Fibroblast of peridontal ligament (primary cell): ENCODE results near the gene ARHGAP6.

Experiments used
- DNase-seq: peaks from one replicate; pipeline ENCODE4 v3.0.0-alpha.2; 2010; ENCODE audit errors: extremely low read depth

ARHGAP6 gene

DNA sequence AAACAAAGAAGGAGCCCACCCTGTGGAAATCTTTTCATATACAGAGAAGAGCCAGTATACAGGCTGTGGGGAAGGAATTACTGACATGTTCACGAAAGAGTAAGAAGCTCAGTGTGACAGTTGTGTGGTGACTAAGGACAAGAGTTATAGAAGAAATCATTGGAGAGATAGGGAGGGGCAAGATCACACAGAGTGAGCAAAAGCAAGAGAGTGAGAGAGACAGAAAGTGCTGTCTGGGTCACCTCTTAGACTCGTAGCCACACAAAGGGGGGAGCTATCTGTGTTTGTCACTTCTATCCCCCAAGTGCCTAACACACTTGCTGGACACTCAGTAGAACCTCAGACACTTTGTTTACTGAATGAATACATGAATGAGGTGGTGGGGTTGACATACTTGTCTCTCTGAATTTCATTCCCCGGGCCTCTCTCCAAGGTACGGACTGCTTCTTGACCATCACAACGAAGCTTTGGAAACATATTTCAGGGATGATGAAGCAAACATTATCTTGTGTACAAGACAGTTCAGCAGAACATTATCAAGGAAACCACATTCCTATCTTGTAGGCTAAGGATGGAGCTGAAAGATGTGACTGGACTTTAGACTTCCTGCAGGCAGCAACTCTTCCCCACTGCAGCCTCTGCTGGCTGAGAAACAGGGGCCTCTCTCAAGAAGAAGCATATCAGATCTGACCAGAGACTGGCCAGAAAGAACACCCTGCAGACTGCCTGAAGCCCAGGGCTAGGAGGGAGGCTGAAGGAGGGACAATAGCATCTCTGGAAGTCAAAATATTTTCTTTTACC, 204.3 kb downstream of the ARHGAP6 start:
- DNase-seq, result no peak

DNA sequence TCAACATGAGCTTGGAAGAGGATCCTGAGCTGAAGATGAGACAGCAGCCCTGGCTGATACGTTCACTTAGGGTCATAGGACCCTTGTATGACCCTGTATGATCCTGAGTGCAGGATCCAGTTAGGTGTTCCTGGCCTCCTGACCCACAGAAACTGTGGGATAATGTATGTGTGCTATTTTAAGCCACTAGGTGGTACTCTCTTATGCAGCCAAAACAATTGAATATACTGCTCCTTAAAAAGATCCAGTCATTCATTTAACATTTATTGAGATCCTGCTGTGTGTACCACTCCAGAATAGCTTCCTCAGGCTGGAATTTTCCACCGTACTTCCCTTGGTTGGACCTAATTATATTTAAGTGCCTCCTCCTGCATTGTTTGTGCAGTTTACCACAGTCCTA, 205.4 kb downstream of the ARHGAP6 start:
- DNase-seq, result no peak

DNA sequence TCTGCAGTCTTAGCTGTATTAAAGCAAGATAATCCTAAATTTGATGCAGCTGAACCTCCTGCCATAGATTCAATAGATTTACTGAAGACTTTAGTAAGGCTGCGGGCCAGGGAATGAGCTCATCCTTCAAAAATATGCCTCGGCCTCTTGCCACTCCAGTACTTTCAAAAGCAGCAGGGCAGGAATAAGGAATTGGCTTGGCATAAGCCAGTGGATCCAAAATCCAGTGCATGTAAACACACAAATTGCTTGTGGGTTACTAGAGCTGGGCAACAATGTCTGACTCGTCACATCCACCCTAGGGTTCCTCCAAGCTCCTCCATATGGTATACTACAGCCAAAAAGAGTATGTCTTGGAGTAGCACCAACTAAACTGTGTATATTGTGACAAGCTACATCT, 207.6 kb downstream of the ARHGAP6 start:
- DNase-seq, result peak; percentile 86

DNA sequence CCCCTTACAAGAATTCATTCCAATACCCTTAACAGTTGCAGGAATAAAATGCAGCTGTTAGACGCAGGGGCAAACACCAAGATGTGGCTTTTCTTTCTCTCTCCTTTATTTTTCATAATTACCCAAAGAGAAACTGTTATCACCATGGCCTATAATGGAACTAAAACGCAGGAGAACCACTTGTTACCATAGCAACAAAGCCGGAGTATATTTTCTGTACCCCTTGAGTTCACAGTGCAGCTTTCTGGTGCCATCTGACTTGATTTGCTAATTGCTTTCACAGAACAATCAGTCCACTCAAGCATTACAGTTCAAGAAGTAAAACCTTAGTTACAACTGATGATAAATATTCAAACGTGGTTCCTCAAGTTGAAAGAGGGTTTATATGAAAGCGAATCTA, 214.6 kb downstream of the ARHGAP6 start:
- DNase-seq, result no peak

DNA sequence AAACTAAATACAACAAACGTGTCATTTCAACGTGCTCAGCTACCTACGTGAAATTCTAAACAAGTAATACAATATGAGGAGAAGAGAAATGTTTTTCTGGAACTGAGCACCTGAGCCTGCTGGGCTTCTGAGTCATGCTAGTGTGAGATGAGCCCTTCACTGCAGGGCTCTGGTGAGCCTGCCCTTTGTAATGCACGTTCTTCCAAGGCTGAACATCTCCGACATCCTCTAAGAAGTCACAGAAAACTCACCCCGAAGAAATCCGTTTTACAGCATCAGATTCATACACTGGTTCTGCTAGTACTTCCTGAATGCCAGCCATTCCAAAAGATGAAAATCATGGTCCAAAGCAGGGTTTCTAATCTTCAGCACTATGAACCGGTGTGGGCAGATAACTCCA, 215.4 kb downstream of the ARHGAP6 start:
- no peak for DNase-seq

DNA sequence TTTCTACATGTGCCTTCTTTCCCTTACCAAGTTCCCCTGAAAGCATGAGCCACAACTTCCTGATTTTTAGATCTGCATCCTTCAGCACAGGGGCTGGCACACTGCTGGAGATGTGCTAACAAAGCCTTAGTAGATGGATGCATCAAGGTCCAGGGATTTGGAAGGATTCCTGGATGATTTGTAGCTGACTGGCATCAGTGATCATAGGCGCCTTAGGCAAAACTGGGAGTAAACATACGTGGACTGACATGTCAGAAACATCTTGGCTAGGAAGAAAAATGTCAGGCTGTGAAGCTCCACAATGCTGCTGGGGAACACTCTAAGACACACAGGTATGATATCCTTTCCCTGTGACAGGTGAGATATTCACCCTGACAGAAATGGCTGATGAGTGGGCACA, 216.1 kb downstream of the ARHGAP6 start:
- no peak for DNase-seq

DNA sequence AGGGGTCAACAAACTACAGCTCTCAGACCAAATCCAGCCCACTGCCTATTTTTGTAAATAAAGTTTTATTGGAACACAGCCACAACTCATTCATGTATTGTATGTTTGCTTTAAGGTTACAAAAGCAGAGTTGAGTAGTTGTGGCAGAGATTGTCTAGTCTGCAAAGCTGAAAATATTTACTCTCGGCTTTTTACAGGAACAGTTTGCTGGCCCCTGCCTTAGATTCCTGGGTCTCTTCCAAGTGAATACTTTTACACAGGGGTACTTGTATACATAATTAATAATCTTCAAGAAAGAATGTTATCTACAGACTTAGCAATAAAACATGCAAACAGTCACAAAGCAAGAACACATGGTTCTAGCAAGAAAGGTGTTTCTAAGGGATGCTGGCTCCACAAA, 218.3 kb downstream of the ARHGAP6 start:
- no peak for DNase-seq

DNA sequence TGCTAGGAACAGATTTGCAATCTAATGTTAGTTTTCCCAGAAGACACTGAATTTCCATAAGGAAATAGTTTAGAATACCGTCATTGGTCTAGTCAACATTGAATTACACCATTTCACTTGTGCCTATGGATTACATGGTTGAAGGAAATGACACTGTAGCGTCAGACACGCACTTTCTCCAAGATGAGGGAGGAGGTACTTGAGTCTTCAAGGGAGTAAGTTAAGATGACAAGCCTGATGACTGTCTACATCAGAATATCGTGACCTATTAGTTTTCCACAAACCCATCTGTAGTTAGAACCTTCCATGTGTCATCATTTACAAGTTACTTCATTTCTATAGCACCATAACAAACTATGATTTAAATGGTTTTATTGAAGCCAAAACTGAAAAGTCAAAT, 218.8 kb downstream of the ARHGAP6 start:
- no peak for DNase-seq

DNA sequence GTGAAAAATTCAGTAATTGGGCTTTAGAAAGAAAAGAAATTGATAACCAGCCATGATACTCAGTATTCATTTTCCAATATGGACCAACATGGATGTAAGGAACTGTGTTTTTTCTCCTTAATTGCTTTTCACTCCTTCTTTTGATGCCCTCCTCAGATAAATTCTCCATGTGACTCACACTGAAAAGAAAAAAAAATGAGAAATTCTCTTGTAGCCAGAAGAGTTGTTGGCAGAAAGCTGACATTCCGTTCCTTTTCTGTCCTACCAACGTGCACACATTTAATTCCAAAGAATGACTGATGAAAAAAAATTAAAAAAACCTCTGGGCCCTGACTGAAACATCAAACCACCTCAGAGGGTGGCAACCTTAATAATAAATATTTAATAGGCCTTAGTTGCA, 219.4 kb downstream of the ARHGAP6 start:
- DNase-seq, result peak; percentile 69

DNA sequence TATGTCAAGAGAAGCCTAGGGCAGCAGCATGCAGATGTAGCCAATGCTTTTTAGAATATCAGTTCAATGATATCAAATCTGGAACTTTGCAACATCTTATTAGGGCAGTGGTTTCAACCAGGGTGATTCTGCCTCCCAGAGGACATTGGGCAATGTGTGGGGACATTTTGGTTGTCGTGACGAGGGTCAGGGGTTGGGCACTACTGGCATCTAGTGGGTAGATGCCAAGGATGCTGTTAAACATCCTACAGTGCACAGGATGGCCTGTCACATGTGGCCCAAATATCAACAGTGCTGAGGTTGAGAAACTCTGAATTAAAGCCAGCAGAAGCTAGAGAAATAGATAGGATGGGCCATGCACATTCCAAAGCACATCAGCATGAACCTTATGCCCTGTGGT, 220.2 kb downstream of the ARHGAP6 start:
- DNase-seq, result no peak

DNA sequence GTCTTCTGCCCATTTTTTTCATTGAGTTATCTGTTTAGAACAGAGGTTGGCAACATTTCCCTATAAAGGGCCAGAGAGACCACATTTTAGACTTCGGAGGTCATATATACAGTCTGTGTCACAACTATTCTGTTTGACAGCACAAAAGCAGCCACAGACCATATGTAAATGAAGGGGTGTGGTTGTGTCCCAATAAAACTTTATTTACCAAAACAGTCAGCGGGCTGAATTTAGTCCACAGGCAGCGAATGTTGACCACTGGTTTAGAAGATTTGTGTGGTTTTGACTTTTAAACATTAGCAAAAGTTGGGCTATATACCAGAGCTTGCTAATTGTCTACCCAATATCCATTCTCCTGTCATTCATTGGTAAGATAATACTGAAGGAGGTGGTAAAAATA, 221.7 kb downstream of the ARHGAP6 start:
- DNase-seq, result no peak

DNA sequence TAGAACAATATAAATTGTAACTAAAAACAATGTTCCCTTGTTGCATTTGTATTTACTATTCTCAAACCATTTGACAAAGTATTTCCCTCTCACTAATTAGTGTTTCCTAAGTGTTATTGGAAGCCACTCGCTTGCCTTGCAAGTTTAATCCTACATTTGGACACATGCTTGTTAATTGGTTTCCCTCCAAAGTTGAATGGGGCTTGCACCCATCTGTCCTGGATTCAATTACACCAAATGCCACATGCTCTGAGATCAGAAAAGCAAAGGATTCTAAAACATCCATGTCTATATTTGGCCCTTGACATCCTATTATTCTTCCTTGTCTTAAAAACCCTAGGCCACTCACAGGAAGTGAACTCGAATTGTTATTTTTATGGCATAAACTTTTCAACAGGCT, 225.9 kb downstream of the ARHGAP6 start:
- no peak for DNase-seq

DNA sequence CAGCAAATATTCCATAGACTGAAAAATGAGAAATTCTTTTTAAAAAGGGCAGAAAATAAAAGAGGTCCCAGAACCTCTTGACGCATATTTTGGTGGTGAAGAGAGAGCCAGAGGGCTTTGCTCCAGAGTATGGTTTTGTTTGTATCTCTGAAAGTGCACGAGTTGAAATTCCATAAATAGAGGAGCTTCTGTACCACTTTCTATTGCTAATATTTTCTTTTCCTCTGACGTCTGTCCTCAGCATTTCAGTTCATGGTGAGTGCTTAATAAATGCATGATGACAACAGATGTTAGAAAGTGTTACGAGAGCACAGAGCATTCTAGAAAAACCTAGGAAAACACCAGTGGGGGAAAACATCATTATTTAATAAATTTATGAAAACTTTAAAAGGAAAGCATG, 227.0 kb downstream of the ARHGAP6 start:
- DNase-seq, result peak; percentile 51

DNA sequence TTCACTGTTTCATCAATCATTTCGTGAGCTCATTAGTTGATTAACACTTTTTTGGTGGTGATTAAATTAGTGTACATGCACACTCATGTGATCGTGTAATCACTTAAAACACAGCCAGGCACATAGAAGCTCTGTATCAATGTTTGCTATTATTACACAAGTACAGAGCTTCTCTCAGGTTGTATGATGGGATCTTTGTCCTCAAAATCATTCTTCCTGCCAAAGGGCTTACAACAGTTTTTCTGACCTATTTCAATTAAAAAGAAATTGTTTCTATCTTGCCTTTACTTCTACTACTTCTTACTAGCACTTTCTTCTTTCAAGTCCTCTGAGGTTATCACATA, 227.4 kb downstream of the ARHGAP6 start:
- DNase-seq, result no peak

DNA sequence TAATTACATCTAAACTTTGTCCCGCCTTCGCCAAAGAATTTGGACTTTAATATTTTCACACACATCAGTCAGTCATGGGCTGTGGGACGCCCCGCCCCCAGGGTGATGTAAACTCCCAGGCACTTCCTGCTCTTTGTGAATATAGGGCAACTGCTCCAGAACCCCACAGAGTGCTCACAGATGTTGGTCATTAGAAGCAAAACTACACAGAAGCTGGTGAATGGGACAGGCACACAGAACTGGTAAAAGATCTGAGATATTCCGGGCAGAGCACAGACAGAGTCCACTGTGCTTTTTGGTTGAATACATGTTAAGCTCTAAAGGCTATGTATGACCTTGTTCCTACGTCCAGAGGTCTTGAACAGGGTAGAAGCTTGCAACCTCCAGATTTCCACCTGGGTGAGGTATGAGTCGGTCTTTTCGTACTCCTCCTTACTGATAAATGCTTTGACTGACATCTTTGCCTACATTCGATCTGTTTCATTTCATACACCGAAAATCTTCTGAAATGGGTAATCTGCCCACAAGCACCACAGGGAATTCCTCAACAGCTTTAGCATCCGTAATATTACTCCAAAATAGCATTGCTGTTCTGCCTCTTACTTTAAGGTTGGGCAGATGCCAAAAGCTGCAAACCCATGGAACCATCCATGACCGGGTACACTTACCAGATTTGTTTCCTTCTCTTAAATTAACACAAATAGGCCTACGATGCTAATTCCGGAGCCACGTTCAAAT, 227.9 kb downstream of the ARHGAP6 start:
- peak; percentile 63 for DNase-seq

DNA sequence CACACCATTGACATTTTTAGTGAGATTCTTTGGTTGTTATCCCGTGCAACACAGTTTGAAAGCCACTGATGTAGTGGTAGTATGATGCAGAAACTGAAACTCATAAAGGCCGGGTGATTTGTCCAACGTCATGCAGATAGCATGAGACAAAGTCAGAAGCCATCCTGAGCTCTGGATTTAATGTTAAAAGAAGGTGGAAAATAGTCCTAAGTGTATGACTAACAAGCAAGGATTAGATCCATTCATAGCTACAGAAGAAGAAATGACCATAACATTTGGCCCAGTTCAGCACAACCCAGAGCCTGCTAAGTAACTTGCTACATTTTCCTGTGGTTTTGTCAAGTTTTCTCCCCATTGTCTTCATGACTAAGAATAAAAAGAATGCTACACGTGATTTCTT, 230.2 kb downstream of the ARHGAP6 start:
- DNase-seq, result peak; percentile 77

DNA sequence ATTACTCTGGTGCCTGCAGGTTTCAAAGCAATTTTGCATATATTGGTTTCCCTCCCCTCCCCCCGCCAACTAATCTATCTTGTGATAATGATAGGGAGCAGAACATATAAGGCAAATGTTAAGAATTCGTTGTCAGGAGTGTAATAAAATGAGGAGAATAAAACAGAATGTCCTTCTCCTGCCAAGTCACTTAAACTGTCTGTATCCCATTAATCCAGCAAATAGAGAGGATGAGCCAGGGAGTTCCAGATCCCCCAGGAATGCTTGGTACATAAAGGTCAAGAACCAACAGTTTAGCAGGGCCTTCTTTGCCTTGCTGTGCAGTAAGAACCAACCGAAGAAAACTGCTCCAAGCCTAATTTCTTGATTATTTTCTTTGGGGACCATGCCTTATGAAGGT, 231.1 kb downstream of the ARHGAP6 start:
- DNase-seq, result no peak

DNA sequence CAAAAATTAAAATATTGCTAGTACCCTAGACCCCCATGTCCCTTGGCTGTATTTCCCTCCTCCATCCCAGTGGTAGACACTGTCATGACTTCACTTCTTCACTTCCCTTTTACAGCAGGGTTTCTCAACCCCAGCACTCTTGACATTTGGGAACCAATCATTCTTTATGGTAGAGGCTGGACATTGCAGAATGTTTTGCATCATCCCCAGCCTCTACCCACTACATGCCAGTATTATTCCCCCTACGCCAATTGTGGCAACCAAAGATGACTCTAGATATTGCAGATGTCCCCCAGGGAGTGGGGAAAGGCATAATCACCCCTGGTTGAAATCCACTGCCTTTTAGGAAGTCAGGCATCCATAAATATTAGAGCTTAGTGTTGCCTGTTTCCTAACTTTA, 233.9 kb downstream of the ARHGAP6 start:
- DNase-seq, result peak; percentile 55

DNA sequence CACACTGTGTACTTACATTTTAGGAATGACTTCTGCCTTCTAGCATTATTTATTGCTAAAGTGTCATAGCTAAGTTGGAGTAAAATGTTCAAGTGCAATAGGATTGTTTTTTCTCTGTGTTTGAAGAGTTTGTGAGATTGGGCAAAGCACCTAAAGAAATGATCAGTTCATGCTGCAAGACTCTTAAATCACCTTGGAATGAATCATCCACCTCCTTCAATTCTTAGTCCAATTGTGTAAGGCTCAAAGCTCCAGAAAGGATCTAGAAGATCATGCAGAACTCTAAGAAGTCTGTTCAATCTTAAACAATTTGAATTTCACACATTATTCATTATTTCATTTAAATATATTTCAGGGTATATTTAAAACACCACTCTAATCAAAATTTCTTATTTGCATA, 235.4 kb downstream of the ARHGAP6 start:
- DNase-seq, result no peak

DNA sequence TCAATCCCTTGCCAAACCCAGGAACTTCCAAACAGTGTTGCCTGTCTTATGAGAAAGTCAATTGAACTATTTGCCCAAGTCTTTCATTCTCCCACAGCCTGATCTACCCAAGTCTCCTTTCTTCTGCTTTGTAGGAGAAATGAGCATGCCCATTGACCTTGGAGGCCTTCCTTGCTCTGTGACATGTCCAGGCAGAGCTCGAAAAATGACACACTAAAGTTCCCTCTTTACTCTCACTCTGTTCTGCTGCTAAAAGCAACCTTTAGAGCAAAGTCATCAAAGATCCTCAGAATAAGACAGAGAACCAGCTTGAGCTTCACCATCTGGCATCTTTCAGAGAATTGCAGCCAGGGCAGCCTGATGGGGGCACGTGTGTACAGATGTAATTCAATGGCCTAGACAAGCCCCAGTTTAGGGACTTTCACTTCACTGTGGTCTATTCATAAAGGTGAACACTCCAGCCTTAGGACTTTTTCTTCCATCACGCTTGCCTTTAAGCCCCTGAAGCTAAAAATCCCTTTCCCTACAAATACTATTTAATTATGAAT, 236.1 kb downstream of the ARHGAP6 start:
- no peak for DNase-seq

DNA sequence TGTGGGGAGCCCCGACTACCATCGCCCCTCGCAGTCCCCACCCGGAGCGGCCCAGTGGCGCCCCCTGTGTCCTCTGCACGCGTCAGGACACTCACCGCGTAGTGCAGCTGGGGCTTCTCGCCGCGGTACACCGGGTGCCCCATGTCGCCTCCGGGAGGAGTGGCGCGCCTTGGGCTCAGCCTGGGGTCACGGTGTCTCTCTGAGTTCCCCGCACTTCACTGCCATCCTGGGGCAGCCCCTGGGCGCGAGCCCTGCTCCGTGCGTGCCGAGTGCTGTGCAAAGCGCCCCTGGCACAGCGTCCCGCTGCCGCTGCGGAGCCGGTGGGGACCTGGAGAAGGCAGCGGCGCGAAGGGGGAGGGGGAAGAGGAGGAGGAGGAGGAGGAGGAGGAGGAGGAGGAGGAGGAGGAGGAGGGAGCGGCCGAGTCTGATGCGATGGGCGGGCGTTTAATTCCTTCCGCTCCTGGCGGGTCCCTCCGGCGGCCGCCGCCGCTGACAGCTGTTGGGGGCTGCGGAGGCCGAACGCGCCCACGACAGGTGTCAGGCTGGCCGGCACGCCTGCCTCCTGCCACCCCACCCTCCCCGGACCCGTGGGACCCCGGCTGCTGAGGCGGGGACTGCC, 238.2 kb downstream of the ARHGAP6 start:
- DNase-seq, result no peak

DNA sequence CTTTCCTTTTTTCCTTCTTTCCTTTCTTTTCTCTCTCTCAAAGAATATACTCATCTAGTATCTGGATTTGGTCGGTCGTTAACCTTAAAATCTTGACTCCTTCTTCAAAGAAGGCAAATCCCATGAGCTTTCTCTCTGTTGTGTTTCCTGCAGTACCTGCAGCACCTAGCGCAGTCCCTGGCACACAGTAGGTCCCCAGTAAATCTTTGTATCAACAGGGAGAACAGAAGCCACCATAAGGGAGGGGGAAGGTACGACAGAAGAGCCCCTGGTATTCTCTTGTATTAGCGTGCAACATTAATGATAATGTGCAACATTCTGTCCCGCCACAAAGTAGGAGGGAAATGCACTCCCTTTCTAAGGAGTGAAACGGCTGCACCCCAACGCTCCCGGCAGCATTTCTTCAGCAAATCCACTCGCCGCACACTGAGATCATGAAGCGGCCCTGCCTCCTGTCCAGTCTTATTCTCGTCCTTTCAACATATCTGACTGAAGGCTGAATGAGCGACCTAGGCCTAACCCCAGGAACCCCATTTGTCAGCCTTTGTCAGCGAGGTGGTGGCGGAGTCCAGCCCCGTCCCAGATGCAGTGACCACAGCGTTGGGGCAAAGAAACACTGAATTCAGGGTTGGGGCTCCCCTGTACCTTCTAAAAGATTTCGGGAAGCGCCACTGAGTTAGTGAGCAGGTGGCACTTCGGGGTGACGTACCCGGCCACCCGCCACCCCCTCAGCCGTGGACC, 238.8 kb downstream of the ARHGAP6 start:
- peak; percentile 40 for DNase-seq
